Prostate gland (tissue), 2 donors: ENCODE results near the gene GMPR. TPM values are rescaled to one million over a fixed set of nuclear protein-coding genes. Genes with fewer than 3 reads are reported as not detected.

Experiments used
- DNase-seq: peaks from one replicate; pipeline ENCODE4 v3.0.0-alpha.2; 2019; ENCODE audit warnings: low spot score
- H3K27ac ChIP-seq, 2 donors: fragments of 200-600 bp; sonication (generic); 2 replicates each; pipeline ENCODE4 v1.5.1; 2017 to 2019
- H3K27me3 ChIP-seq: fragments of 200-600 bp; sonication (generic); replicated peaks from 2 replicates; pipeline ENCODE4 v1.5.1; 2019; ENCODE audit not compliant: insufficient read depth
- H3K36me3 ChIP-seq, 2 donors: fragments of 200-600 bp; sonication (generic); 1 replicate in 1 of 2; 2 replicates in 1 of 2; pipeline versions ENCODE4 v1.5.1 to v1.8.1; 2017 to 2019
- H3K4me1 ChIP-seq: fragments of 200-600 bp; sonication (generic); replicated peaks from 2 replicates; pipeline ENCODE4 v1.5.1; 2019
- H3K4me3 ChIP-seq, 2 donors: fragments of 200-600 bp; sonication (generic); 2 replicates each; pipeline ENCODE4 v1.5.1; 2017 to 2019
- H3K9me3 ChIP-seq: fragments of 200-600 bp; sonication (generic); 2 replicates; pipeline ENCODE4 v1.5.1; 2017
- CTCF ChIP-seq, 4 experiments: fragments of 200-600 bp in 2 of 4; fragments of 450-650 bp in 2 of 4; sonication (generic) in 2 of 4; IDR thresholded peaks; 1 replicate in 3 of 4; 2 replicates in 1 of 4; pipeline ENCODE4 v1.5.1; 2016 to 2019; ENCODE audit warnings: antibody characterized with exemption in 4 of 4, mild to moderate bottlenecking in 2 of 4, moderate library complexity in 2 of 4
- POLR2A ChIP-seq: fragments of 450-650 bp; IDR thresholded peaks from one replicate; pipeline ENCODE4 v1.6.1; 2016; ENCODE audit warnings: antibody characterized with exemption, mild to moderate bottlenecking
- POLR2AphosphoS5 ChIP-seq: sonication (generic); formaldehyde crosslinking; IDR thresholded peaks from one replicate; pipeline ENCODE4 v1.6.1; 2017; ENCODE audit warnings: antibody characterized with exemption
- WGBS: methylation state at CpG from one replicate; pipeline ENCODE4 v1.1.5; 2018; 5-methylcytosine and 5-hydroxymethylcytosine counted together
- intact Hi-C: fragments of 100-400 bp; cut with DNase I; formaldehyde crosslinking; loops from one replicate; pipeline ENCODE4 v1.14.2; 2022
- total RNA-seq, 2 donors: library from RNA; depleted of rRNA; stranded (reverse); fragments of >200 nt; gene quantifications; one replicate each; pipeline ENCODE4 v1.1.0, GENCODE V29; 2016

The GMPR gene
- total RNA-seq, 2 donors from 2014 or later: 228 to 266 TPM

GRCh38 chr6:16324184-16324583, 85.8 kb downstream of the GMPR start:
- 96% methylated on average over 2 of the region's 2 CpGs for whole genome bisulfite sequencing
- Histone ChIP-seq H3K4me3 (no peak overlapping the region), H3K27me3 (no peaks in the 10 kb centered on the region), H3K27ac (no peak overlapping the region), H3K9me3 (no peaks in the 10 kb centered on the region), H3K4me1 (peaks cover 11% of the 10 kb centered on the region), H3K36me3 (peaks cover 0 to 13% of the 10 kb centered on the region in 2 donors)
- intact Hi-C loops: loop anchor here (5.0 kb wide), 1 partner anchor 82 kb away; no protein-coding TSS in a partner anchor
- TF ChIP-seq POLR2AphosphoS5: no peak
- TF ChIP-seq CTCF (IDR thresholded peaks at IDR 0.05): no peak
- no peak for TF ChIP-seq POLR2A
- DNase-seq: no peak

GRCh38 chr6:16324606-16325225, 86.3 kb downstream of the GMPR start:
- WGBS: 86% methylated on average over 7 of the region's 7 CpGs
- Histone ChIP-seq H3K4me3 (no peak overlapping the region), H3K27ac (no peak overlapping the region), H3K27me3 (no peaks in the 10 kb centered on the region), H3K36me3 (peaks cover 0 to 13% of the 10 kb centered on the region in 2 donors), H3K9me3 (no peaks in the 10 kb centered on the region), H3K4me1 (peaks cover 11% of the 10 kb centered on the region)
- DNase-seq: no peak
- TF ChIP-seq POLR2A: no peak
- no peak for TF ChIP-seq POLR2AphosphoS5
- no peak for TF ChIP-seq CTCF (IDR thresholded peaks at IDR 0.05)
- intact Hi-C loops: loop anchor here (5.0 kb wide), 1 partner anchor 82 kb away; no protein-coding TSS in a partner anchor

GRCh38 chr6:16326531-16326930, 88.1 kb downstream of the GMPR start:
- DNase-seq: no peak
- TF ChIP-seq POLR2A (no peak), POLR2AphosphoS5 (no peak), CTCF (IDR thresholded peaks at IDR 0.05) (no peak)

GRCh38 chr6:16326971-16327776, 88.8 kb downstream of the GMPR start:
- Histone ChIP-seq H3K36me3 (peaks cover 0 to 13% of the 10 kb centered on the region in 2 donors), H3K27me3 (no peaks in the 10 kb centered on the region), H3K9me3 (no peaks in the 10 kb centered on the region), H3K4me1 (peaks cover 2% of the 10 kb centered on the region), H3K4me3 (no peak overlapping the region), H3K27ac (no peak overlapping the region)
- intact Hi-C loops: no loop called here
- WGBS: 85% methylated on average over 29 of the region's 43 CpGs
- no peak for DNase-seq
- TF ChIP-seq POLR2A: no peak
- no peak for TF ChIP-seq POLR2AphosphoS5
- TF ChIP-seq CTCF (IDR thresholded peaks at IDR 0.05): no peak

More at GRCh38 chr6:16326531-16326930, 88.1 kb downstream of the GMPR start:
- whole genome bisulfite sequencing: 96% methylated on average over 22 of the region's 22 CpGs
- H3K4me1 ChIP-seq: peaks cover 8% of the 10 kb centered on the region
- intact Hi-C loops: no loop called here
- H3K27ac ChIP-seq: no peak overlapping the region
- no peaks in the 10 kb centered on the region for H3K9me3 ChIP-seq
- peaks cover 0 to 13% of the 10 kb centered on the region in 2 donors for H3K36me3 ChIP-seq
- no peaks in the 10 kb centered on the region for H3K27me3 ChIP-seq
- no peak overlapping the region for H3K4me3 ChIP-seq
